K562 (cell line): ENCODE data around the gene SCAP. TPM values are rescaled to one million over a fixed set of nuclear protein-coding genes. Genes with fewer than 3 reads are reported as not detected.
A peak's percentile ranks its signal among the peaks of the same experiment; 100 is the strongest.

Source experiments
- ATAC-seq: fragments of 200-7000 bp; cut with Tn5 transposase; 3 replicates; pipeline ENCODE4 v1.9.1; 2020; ENCODE audit warnings: moderate library complexity
- BruUV-seq: library from RNA; stranded (reverse); fragments of 400-500 nt; replicated peaks from 2 replicates; lab custom pipeline; 2021; lab: Mats Ljungman, UMichigan
- CTCF ChIA-PET: fragments of 300-600 bp; formaldehyde crosslinking; extraction: SDS; loops from one replicate; lab custom pipeline; 2021; ENCODE audit warnings: low intra/inter-chr PET ratio; lab: Yijun Ruan, JAX
- POLR2A ChIA-PET: fragments of 300-600, 350-650 bp; sonication (Branson Sonifier 250); formaldehyde crosslinking; extraction: SDS; loops from one replicate; lab custom pipeline; 2021; ENCODE audit warnings: antibody characterized with exemption, inconsistent platforms; lab: Yijun Ruan, JAX
- DNase-seq, 4 experiments: peaks; one replicate each; pipeline versions ENCODE4 v3.0.0 to v3.0.0-alpha.2; 2011 to 2018; ENCODE audit warnings: low spot score in 3 of 4, mixed read lengths in 3 of 4; ENCODE audit errors: extremely low read depth in 1 of 4
- FAIRE-seq: peaks from 2 replicates; lab custom pipeline; 2011; peaks lifted over from hg19 to GRCh38; lab: Jason Lieb, UNC
- H2AFZ ChIP-seq: 2 replicates; pipeline ENCODE4 v1.6.0; 2011; ENCODE audit warnings: low read depth, low read length, control low read depth, inconsistent platforms
- H3K27ac ChIP-seq: fragments of 200-600 bp; 3 replicates; pipeline ENCODE4 v1.8.0; 2011; ENCODE audit warnings: low read depth, mild to moderate bottlenecking, control low read depth, inconsistent platforms, low read length, moderate library complexity, mixed read lengths; ENCODE audit errors: extremely low read depth
- H3K27me3 ChIP-seq, 2 experiments: fragments of 300-600 bp in 1 of 2; 2 replicates in 1 of 2; 3 replicates in 1 of 2; pipeline versions ENCODE4 v1.6.0 to v1.8.0; 2011; ENCODE audit warnings: inconsistent platforms in 2 of 2, low read length in 2 of 2, mild to moderate bottlenecking in 1 of 2, mixed read lengths in 1 of 2, moderate library complexity in 1 of 2; ENCODE audit not compliant: control insufficient read depth in 2 of 2, insufficient read depth in 2 of 2
- H3K36me3 ChIP-seq: fragments of 300-600 bp; 3 replicates; pipeline ENCODE4 v1.8.0; 2011; ENCODE audit warnings: mild to moderate bottlenecking, low read length, inconsistent platforms; ENCODE audit not compliant: control insufficient read depth, insufficient read depth
- H3K4me1 ChIP-seq, 2 experiments: fragments of 200-600 bp in 1 of 2; replicated peaks in 1 of 2; 2 replicates in 1 of 2; 3 replicates in 1 of 2; pipeline versions ENCODE4 v1.5.1 to v1.8.0; 2011; ENCODE audit warnings: inconsistent platforms in 2 of 2, low read length in 2 of 2, mild to moderate bottlenecking in 1 of 2, mixed read lengths in 1 of 2, moderate library complexity in 1 of 2; ENCODE audit not compliant: control insufficient read depth in 2 of 2, insufficient read depth in 2 of 2
- H3K4me2 ChIP-seq: 2 replicates; pipeline ENCODE4 v1.6.1; 2011; ENCODE audit warnings: low read length, control low read depth, inconsistent platforms, mixed read lengths; ENCODE audit not compliant: insufficient read depth
- H3K4me3 ChIP-seq: fragments of 200-600 bp; sonication (generic), shearing (Covaris generic); 2 replicates; pipeline ENCODE4 v1.5.1; 2016; ENCODE audit warnings: control low read depth, inconsistent platforms
- H3K79me2 ChIP-seq: fragments of 200-600 bp; 3 replicates; pipeline ENCODE4 v1.8.0; 2011; ENCODE audit warnings: low read length, inconsistent platforms; ENCODE audit not compliant: control insufficient read depth, insufficient read depth
- H3K9ac ChIP-seq, 2 experiments: 2 replicates each; pipeline versions ENCODE4 v1.6.0 to v1.6.1; 2011; ENCODE audit warnings: low read depth in 2 of 2, low read length in 2 of 2, control low read depth in 1 of 2, inconsistent platforms in 1 of 2, mild to moderate bottlenecking in 1 of 2, mixed read lengths in 1 of 2; ENCODE audit not compliant: insufficient read depth in 1 of 2
- H3K9me1 ChIP-seq: one replicate; pipeline ENCODE4 v1.6.0; 2011; ENCODE audit warnings: inconsistent platforms, mild to moderate bottlenecking, low read length, moderate library complexity; ENCODE audit not compliant: control insufficient read depth, insufficient read depth
- H3K9me3 ChIP-seq: replicated peaks from 2 replicates; pipeline ENCODE4 v1.5.1; 2011; ENCODE audit warnings: low read depth, low read length, inconsistent platforms; ENCODE audit not compliant: control insufficient read depth, insufficient read depth
- H4K20me1 ChIP-seq: replicated peaks from 2 replicates; pipeline ENCODE4 v1.6.1; 2011; ENCODE audit warnings: low read length, inconsistent platforms, mixed read lengths; ENCODE audit not compliant: control insufficient read depth, insufficient read depth
- BMI1 ChIP-seq: fragments of 150-350 bp; IDR thresholded peaks from 2 replicates; pipeline ENCODE4 v1.6.1; 2014; ENCODE audit warnings: low read length
- BRCA1 ChIP-seq, 2 experiments: fragments of 450-650 bp in 1 of 2; sonication (generic) in 1 of 2; formaldehyde crosslinking in 1 of 2; IDR thresholded peaks; 2 replicates each; pipeline versions ENCODE4 v1.5.0 to v1.6.1; 2017 to 2020; ENCODE audit warnings: mild to moderate bottlenecking in 1 of 2, missing genetic modification reagents in 1 of 2
- ELF1 ChIP-seq: fragments of 200-800 bp; sonication (Bioruptor generic); IDR thresholded peaks from 2 replicates; pipeline ENCODE4 v1.6.1; 2016; ENCODE audit warnings: missing genetic modification characterization, missing compliant biosample characterization
- HDGF ChIP-seq: fragments of 450-650 bp; IDR thresholded peaks from 2 replicates; pipeline ENCODE4 v1.6.1; 2016
- HIVEP1 ChIP-seq: fragments of 250-450 bp; sonication (Bioruptor Pico); IDR thresholded peaks from 2 replicates; pipeline ENCODE4 v1.4.0; 2020; ENCODE audit warnings: mild to moderate bottlenecking
- MCM5 ChIP-seq: fragments of 450-650 bp; IDR thresholded peaks from 2 replicates; pipeline ENCODE4 v1.6.1; 2016; ENCODE audit warnings: low read depth
- MTF1 ChIP-seq: fragments of 250-450 bp; sonication (Bioruptor Pico); IDR thresholded peaks from 2 replicates; pipeline ENCODE4 v1.9.0; 2021; ENCODE audit warnings: moderate library complexity, mild to moderate bottlenecking, inconsistent platforms, borderline replicate concordance
- ZNF121 ChIP-seq: sonication (generic); formaldehyde crosslinking; conservative IDR thresholded peaks from 2 replicates; pipeline ENCODE4 v1.8.0; 2022; ENCODE audit warnings: missing genetic modification reagents
- ZNF224 ChIP-seq: sonication (generic); formaldehyde crosslinking; IDR thresholded peaks from 2 replicates; pipeline ENCODE4 v1.8.0; 2022; ENCODE audit warnings: mild to moderate bottlenecking, missing genetic modification reagents
- ZNF324 ChIP-seq: fragments of 250-450 bp; sonication (Bioruptor Pico); IDR thresholded peaks from 2 replicates; pipeline ENCODE4 v1.4.0; 2020; ENCODE audit warnings: mild to moderate bottlenecking
- ZNF408 ChIP-seq: fragments of 250-450 bp; sonication (Bioruptor Pico); IDR thresholded peaks from 2 replicates; pipeline ENCODE4 v1.4.0; 2020; ENCODE audit warnings: low read depth, mild to moderate bottlenecking, moderate library complexity
- WGBS: fragments of 100-300 bp; shearing (Covaris generic); methylation state at CpG from one replicate; pipeline ENCODE4 v1.1.6; 2016; ENCODE audit warnings: low coverage, mixed read lengths; ENCODE audit not compliant: insufficient coverage; ENCODE audit errors: missing lambda C conversion rate; 5-methylcytosine and 5-hydroxymethylcytosine counted together
- in situ Hi-C: fragments of 300-500 bp; cut with MboI; formaldehyde crosslinking; loops from 4 replicates; pipeline ENCODE4 v1.15.0; 2018; ENCODE audit warnings: inconsistent platforms, mixed read lengths
- intact Hi-C: fragments of 100-400 bp; cut with micrococcal nuclease; formaldehyde crosslinking; loops from 2 replicates; pipeline ENCODE4 v1.14.2; 2022
- polyA plus RNA-seq, 8 experiments: library from polyadenylated mRNA; depleted of rRNA in 4 of 8; stranded (reverse) in 5 of 8; unstranded in 3 of 8; fragments of >200 nt; fragmentation: Nextera tagmentation in 2 of 8; fragmentation: Illumina TruSeq in 1 of 8; extraction: Ambion mirVana in 2 of 8; extraction: Trizol in 1 of 8; gene quantifications; 2 replicates each; pipeline versions ENCODE4 v1.2.1 to v1.2.3, GENCODE V29; 2011 to 2014; ENCODE audit warnings: inconsistent platforms in 1 of 8, missing spikeins in 1 of 8
- total RNA-seq, 7 experiments: library from RNA; depleted of rRNA in 6 of 7; stranded (reverse); fragments of >200 nt in 6 of 7; fragmentation: Illumina TruSeq in 2 of 7; extraction: Trizol in 2 of 7; gene quantifications; 2 replicates each; pipeline versions ENCODE4 v1.2.1 to v1.2.3, GENCODE V29; 2011 to 2021; ENCODE audit warnings: low replicate concordance in 1 of 7
- TF ChIP-seq, protein P1 (sequence below): fragments of 200-400 bp; formaldehyde crosslinking; IDR thresholded peaks from 2 replicates; pipeline ENCODE4 v1.6.1; 2017; ENCODE audit warnings: mild to moderate bottlenecking, low read depth, low read length, moderate library complexity

SCAP gene
- total and polyA plus RNA-seq, 9 of the 15 experiments (the other 6 are each of a cell fraction or from before 2014, with no cell fraction given) = 2.6 to 104 (median 37.8) TPM

GRCh38 chr3:47366833-47367232, 108.9 kb downstream of the SCAP start:
- Histone ChIP-seq H3K79me2 (no peaks in the 10 kb centered on the region), H3K36me3 (no peaks in the 10 kb centered on the region), H4K20me1 (no peaks in the 10 kb centered on the region), H3K9me1 (no peaks in the 10 kb centered on the region), H3K27ac (no peak overlapping the region), H3K4me2 (no peak overlapping the region), H3K9ac (no peak overlapping the region), H3K4me1 (0 out of 5 replicates have a peak, but pooled peaks cover 0 to 3% of the 10 kb centered on the region in 2 experiments), H3K4me3 (no peak overlapping the region), H3K9me3 (no peaks in the 10 kb centered on the region), H3K27me3 (no peaks in the 10 kb centered on the region), H2AFZ (no peak overlapping the region)
- DNase-seq (no peak), FAIRE-seq (no peak), ATAC-seq (no peak)
- no TSS peak for BruUV-seq
- 60% methylated on average over 2 of the region's 2 CpGs for WGBS
- ChIA-PET POLR2A (interaction anchor here (0.7 to 1.0 kb wide), 2 partner anchors 10 to 88 kb away, joined by 3 read pairs; no protein-coding TSS in a partner anchor), CTCF (no interaction called here)
- intact Hi-C loops = no loop called here
- in situ Hi-C loops = no loop called here
- TF ChIP-seq ZNF121 (CRISPR knock-in tag) (peak; percentile 88), HIVEP1 (CRISPR knock-in tag) (no peak)
- TF ChIP-seq, all 486 proteins: peak for 1

- CTCF ChIA-PET = no interaction called here
- Histone ChIP-seq H3K4me3 (no peak overlapping the region), H3K27me3 (no peaks in the 10 kb centered on the region), H3K79me2 (no peaks in the 10 kb centered on the region), H3K9ac (no peak overlapping the region), H3K4me2 (no peak overlapping the region), H3K27ac (no peak overlapping the region), H2AFZ (no peak overlapping the region), H3K9me3 (no peaks in the 10 kb centered on the region), H4K20me1 (no peaks in the 10 kb centered on the region), H3K4me1 (no peaks in the 10 kb centered on the region), H3K9me1 (no peaks in the 10 kb centered on the region), H3K36me3 (no peaks in the 10 kb centered on the region)
- in situ Hi-C loops = no loop called here
- intact Hi-C loops = no loop called here
- FAIRE-seq = peak; percentile 54
- BruUV-seq = no TSS peak
- WGBS = 39% methylated on average over 11 of the region's 11 CpGs
- DNase-seq = no peak
- POLR2A ChIA-PET = interaction anchor here (1.0 to 2.9 kb wide), 2 partner anchors 12 kb away, joined by 3 to 13 read pairs; no protein-coding TSS in a partner anchor
- ATAC-seq = no peak
- no peak for TF ChIP-seq MTF1 (CRISPR knock-in tag)
- no peak for TF ChIP-seq BMI1
- no peak for TF ChIP-seq ZNF408
- no peak for TF ChIP-seq ZNF324 (CRISPR knock-in tag)
- no peak for TF ChIP-seq BRCA1 (IDR thresholded peaks at IDR 0.05)
- no peak for TF ChIP-seq BRCA1 (CRISPR knock-in tag; IDR thresholded peaks at IDR 0.05)
- TF ChIP-seq HDGF = no peak
- TF ChIP-seq MCM5 = no peak
- no peak for TF ChIP-seq ELF1 (tag)
- TF ChIP-seq, protein P1, sequence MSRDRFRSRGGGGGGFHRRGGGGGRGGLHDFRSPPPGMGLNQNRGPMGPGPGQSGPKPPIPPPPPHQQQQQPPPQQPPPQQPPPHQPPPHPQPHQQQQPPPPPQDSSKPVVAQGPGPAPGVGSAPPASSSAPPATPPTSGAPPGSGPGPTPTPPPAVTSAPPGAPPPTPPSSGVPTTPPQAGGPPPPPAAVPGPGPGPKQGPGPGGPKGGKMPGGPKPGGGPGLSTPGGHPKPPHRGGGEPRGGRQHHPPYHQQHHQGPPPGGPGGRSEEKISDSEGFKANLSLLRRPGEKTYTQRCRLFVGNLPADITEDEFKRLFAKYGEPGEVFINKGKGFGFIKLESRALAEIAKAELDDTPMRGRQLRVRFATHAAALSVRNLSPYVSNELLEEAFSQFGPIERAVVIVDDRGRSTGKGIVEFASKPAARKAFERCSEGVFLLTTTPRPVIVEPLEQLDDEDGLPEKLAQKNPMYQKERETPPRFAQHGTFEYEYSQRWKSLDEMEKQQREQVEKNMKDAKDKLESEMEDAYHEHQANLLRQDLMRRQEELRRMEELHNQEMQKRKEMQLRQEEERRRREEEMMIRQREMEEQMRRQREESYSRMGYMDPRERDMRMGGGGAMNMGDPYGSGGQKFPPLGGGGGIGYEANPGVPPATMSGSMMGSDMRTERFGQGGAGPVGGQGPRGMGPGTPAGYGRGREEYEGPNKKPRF = no peak
- no peak for TF ChIP-seq ZNF224 (CRISPR knock-in tag)
These were observed 110.3 kb downstream of the SCAP start for GRCh38 chr3:47365213-47366153.
